HG03558 (cell line): Measurements from ENCODE around the gene SLC31A1.
A peak's percentile ranks its signal among the peaks of the same experiment; 100 is the strongest.
"Not testable (repeated sequence)": the region's sequence is repeated elsewhere in the genome, so short reads cannot be mapped to it uniquely, and the experiment has no call there.

Experiments used
- ATAC-seq: cut with Tn5 transposase; IDR thresholded peaks from one replicate; pipeline ENCODE4 v1.9.1; 2021; ENCODE audit warnings: moderate number of reproducible peaks; ENCODE audit not compliant: unreplicated experiment; ENCODE audit errors: extremely low read depth

The SLC31A1 gene

DNA sequence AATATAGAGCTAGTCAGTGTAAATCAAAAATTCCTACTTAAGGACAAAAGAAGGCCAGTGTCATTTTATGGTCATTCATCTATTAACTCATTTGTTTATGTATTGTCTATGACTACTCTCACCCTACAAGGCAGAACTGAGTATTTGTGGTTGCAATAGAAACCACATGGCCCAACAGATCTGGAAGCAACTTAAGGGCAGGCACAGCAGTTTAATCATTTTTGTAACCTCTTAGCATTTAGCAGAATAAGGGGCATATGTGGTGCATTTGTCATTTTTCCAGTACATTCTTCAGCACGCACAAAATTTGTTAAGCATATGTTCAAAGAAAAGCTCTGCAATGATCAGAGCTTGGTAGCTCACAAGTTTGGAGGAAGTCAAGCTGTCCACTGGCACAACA lies 1.4 kb upstream of the SLC31A1 start:
- ATAC-seq, result peak; percentile 40

DNA sequence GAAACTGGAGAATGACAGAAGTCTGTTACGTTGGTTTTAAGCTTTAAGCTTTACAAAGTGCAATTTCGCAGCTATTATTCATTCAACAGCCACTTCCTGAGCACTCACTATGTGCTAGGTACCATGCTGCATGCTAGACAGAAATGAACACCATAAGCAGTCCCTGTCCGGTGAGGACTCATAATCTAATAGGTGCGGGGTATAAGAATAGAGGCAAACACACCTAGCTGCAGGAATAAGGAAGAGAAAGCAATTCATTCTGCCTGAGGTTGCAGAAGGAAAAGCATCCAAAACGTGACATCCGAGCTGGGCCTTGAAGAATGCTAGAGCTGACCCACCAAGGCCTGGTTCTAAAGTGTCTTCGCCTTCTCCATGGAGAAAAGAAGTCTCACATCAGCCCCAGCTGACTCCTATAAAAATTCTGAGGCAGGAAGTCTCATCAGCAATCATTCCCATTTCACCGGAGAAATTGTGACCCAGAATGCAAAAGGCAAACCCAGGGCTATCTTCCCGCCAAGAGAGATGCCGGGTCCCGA lies 809 bp upstream of the SLC31A1 start:
- no peak for ATAC-seq

DNA sequence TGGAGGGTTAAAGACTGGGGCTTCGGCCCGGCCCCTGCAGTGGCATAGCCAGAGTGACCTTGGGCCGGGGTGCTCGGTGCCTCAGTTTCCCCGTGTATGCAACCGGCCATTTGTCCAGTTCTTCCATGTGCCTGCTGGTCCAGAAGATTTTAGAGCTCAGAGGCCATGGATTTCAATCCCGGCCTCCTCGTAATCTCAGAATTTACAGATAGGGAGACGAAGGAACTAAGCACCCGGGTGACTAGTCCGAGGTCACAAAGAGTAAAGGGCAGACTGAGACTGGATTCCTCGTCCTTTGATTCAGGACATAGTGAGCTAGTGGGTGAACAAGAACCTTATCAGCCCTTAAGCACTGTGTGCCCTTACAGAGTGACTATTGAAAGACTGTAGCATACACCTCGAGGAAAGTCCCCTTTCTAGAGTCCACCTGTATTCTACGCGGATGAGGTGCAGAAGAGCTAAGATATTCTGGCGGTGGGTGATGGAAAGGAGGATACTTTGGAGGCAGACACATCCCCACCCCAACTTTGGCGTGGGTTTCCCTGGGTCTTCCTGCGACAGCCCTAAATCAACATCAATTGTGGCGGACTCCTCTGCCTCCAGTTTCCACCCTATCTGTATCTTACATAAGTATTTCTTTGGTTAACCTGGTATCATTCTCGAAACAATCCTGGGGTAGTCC lies 597 bp downstream of the SLC31A1 start:
- ATAC-seq, result no peak

DNA sequence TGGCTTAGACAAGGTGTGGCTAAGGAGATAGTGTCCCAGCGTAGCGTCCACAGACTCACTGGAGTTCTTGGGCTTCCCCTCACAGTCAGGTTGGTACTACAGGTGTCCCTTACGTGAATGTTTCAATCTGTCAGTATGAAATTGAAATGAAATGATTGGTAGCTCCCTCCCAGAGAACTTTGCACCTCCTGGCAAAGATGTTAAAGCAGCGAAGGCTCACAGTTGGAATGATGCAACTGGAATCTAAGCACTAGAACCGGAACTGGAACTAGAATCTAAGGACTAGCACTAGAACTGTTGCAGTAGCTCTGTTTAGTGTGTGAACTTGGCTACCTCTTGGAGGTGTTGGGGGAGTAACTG lies 1.1 kb downstream of the SLC31A1 start:
- ATAC-seq, result no peak

DNA sequence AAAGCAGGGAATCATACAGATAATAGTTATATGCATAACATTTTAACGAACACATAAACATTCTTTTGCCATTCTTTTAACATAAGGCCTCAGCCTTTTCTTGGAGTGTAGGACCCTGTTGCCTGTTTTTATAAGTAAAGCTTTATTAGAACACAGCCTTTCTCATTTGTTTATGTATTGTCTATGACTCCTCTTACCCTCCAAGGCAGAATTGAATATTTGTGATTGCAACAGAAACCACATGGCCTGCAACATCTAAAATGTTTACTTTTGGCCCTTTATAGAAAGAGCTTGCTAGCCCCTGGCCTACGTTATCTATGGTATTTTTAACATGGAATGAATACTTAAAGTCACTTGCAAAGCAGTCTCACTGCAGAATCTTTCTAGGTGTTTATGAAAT lies 2.6 kb downstream of the SLC31A1 start:
- ATAC-seq, result no peak

DNA sequence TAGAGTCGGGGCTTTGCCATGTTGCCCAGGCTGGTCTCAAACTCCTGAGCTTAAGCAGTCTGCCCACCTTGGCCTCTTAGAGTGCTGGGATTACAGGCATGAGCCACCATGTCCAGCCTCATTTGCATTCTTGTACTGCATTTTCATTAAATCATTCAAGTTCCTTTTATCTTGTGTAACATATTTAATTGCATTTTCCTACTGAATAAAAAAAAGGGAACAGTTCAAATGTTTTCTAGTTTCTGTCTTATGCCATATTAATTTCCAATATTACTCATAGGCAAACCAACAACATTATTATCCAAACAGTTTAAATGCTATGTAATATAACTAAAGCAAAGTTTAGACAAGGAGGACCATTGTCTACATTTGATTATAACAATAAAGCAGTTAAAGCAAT lies 6.1 kb downstream of the SLC31A1 start:
- ATAC-seq, result no peak

DNA sequence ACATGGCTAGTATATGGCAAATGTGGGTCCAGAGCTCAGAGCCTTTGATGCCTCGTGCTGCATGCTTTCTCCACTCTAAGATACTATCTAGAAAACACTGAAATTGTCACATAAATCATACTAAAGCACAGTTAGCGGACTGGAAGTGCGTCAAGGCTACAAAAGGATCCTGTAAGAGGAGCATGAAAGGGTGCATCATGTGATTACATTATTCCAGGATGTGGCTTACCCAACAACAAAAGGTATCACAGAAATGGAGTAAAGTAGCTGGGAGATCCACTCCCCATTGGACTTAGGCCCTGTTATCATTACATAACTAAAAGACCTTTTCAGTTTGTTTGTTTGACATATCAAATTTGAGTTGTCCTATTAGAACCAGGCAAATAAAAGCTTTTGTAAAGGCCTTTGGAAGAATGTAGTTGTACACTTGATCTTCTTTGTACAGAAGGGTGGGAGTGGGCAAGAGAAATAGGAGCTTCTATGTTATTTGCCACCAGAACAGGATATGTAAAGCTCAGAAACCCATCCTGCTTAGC lies 6.9 kb downstream of the SLC31A1 start:
- ATAC-seq, result no peak

DNA sequence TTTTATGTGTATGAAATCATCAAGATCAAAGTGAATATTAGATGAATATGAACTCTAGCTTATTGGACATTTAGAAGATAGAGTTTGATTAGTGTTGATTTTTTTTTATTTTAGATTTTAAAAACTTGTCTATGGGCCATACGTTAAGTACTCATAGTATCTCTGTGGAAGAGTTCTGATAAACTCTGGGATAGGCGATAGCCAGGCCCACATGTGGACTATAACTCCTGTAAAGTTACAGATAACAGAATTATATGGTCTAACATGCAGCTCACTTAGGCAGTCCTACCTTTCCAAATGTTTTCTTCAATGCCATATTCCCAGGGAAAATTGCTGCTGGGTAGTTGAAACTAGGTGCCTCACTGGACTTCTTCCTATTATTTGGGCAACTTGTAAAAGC lies 10.4 kb downstream of the SLC31A1 start:
- ATAC-seq, result no peak

DNA sequence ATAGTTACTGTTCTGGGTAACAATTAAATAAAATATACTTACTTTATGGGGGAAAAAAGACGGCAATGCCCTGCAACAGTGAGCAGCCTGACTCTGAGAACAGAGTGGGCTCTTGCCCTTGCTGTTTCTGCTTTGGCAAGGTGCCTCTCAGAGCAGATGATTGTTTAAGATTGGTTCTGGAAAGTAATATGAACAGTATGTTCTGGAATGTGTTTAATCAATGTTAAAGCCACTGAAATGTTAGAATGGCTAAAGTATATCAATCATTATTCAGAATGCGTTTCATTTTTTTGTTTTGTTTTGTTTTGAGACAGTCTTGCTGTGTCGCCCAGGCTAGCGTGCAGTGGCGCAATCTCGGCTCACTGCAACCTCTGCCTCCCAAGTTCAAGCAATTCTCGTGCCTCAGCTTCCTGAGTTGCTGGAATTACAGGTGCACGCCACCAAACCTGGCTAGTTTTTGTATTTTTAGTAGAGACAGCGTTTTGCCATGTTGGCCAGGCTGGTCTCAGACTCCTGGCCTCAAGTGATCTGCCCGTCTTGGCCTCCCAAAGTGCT lies 14.4 kb downstream of the SLC31A1 start:
- not testable (repeated sequence) for ATAC-seq

DNA sequence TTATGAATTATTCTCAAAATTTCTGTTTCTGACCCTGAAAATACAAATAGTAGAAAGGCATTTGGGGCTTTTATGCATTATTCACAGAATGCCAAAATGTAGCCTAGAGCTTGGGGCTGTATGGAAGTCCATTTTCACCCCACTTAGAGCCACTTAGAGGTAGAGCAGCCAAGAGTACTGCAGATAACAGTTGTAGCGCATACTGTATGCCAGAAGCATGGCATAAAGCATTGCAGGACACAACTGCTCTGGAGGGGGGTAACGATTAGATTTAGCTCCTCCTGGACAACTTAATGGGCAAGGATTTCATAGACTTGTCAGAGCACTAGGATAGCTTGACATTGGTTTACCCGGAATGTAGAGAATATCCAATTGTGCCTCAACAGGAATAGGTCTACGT lies 15.7 kb downstream of the SLC31A1 start:
- no peak for ATAC-seq

DNA sequence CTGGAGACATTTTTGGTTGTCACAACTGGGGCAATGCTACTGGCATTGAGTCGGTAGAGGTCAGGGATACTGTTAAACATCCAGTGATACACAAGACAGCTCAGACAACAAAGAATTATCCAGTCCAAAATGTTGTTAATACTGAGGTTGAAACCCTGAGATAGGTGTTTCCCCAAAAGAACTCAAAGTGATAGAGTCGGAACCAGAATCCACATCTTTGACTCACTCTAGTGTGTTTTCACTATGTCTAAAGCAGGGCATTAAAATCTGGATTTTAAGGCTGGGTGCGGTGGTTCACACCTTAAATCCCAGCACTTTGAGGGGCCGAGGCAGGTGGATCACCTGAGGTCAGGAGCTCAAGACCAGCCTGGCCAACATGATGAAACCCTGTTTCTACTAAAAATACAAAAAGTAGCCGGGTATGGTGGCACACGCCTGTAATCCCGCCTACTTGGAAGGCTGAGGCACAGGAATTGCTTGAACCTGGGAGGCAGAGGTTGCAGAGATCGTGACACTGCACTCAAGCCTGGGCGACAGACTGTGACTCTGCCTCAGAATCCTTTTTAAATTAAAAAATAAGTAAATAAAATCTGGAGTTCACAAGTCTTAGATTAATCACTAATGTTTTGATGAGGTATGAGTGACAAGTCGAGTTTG lies 17.0 kb downstream of the SLC31A1 start:
- no peak for ATAC-seq

DNA sequence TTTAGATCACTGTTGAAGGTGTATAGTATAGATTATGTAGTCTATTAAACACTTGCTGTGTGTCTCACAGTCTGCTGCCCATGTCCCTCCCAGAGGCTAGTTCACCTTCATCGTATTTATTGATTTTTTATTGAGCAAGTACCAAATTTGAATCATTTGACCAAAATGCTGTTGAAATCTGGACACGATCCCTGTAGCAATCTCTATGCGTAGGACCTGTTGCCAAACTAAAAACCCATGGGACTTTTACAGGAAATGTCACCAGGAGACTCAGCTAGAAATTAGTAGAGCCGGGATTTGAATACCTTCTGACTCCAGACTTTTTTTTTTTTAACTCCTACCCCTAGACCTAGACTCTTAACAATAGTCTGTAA lies 17.5 kb downstream of the SLC31A1 start:
- no peak for ATAC-seq

DNA sequence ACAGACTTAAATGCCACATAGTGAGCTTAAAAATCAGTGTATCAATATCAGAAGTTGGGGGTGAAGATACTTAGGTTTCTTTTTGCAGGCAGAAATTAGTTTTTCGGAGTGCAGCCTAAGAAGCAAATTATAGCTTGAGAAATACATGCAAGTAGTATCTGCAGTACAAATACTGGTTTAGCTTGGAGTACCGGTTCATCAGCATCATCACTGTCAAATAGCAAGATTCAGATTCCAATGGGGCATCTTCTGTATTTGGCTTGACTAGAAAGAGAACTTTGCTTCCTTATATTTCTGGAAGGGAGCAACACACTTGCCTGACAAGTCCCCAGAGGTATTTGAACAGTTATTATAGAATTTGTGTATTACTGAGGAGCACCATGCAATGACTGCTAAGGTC lies 19.8 kb downstream of the SLC31A1 start:
- no peak for ATAC-seq

DNA sequence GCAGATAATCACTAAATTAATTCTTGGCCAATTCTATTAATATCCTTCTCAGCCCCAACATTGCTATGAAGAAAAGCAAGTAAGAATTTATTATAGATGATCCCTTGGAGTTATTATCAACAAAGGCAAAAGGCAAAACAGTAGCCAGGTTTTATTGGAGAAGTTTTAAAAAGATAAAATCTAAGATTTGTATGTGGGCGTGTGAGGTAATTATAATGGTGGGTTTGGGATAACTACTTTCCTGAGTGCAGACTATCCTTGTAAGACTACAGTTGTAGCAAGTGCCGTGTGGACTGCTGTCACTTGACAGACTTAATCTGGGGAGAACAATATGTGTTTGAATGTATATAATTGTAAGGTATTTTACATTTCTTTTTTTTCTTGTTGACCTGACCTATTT lies 23.2 kb downstream of the SLC31A1 start:
- no peak for ATAC-seq

DNA sequence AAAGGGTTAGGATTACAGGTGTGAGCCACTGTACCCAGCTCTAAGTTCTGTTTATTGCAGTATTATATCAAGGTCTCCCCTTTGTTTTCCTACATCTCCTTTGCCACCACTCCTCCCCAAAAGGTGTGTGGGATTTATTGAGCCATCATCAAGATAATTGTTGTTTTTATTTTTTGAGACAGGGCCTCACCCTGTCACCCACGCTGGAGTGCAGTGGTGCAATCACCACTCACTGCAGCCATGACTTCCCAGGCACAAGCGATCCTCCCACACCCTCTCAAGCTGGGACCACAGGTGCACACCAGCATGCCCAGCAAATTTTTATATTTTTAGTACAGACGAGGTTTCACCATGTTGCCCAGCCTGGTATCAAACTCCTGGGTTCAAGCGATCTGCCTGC lies 24.6 kb downstream of the SLC31A1 start:
- no peak for ATAC-seq

DNA sequence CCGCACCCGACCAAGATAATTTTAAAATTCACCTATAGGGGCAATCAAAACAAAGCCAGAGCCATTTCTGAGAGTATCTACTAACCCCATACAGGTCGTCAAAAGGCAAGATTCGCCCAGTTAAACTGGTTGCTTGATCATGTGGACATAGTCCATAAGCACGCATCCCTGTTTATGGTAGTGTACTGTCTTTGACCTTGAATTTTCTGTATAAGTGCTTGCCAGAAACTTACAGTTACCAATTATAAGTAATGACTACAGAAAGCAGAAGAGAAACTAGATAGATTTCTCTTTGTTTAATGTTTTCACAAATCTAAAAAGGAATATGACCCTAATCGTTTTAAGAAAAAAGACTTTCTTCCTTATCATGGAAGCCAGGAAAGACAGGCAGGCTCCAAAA lies 25.6 kb downstream of the SLC31A1 start:
- ATAC-seq, result no peak

DNA sequence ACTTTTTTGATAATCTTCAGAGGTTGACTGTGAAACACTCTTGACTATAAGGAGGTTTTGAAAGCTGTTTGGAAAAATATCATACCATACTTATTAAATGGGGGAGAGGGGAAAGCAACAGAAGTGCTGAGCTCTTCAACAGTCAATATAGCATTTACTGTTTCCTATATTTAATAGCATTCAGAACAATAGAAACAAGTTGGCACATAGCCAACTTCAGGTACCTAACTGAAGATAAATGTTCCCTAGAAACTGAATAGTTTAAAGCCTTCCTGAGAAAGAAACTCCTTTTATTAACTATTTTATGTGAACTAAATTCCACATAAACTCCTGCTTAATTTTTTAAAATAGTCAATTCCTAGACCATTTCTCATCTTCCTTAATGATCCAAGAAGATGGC lies 26.3 kb downstream of the SLC31A1 start:
- ATAC-seq, result no peak

DNA sequence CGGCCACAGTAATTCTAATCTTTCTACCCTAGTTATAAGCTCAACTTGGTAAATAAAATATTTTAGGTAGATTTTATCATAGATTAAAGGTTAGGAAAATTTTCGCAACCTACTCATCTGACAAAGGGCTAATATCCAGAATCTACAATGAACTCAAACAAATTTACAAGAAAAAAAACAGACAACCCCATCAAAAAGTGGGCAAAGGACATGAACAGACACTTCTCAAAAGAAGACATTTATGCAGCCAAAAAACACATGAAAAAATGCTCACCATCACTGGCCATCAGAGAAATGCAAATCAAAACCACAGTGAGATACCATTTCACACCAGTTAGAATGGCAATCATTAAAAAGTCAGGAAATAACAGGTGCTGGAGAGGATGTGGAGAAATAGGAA lies 28.3 kb downstream of the SLC31A1 start:
- ATAC-seq, result not testable (repeated sequence)

DNA sequence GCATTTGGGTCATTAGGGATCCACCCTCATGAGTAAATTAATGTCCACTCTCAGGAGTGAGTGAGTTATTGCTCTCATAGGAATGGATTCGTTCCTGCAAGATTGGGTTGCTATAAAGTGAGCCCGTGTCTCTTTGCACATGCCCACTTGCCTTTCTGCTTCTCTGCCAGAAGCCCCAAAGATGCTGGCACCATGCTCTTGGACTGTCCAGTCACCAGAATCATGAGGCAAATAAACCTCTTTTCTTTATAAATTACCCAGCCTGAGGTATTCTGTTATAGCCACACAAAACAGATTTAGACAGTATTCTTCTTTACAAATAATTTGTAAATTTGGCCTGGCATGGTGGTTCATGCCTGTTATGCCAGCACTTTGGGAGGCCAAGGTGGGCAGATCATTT lies 29.5 kb downstream of the SLC31A1 start:
- no peak for ATAC-seq

DNA sequence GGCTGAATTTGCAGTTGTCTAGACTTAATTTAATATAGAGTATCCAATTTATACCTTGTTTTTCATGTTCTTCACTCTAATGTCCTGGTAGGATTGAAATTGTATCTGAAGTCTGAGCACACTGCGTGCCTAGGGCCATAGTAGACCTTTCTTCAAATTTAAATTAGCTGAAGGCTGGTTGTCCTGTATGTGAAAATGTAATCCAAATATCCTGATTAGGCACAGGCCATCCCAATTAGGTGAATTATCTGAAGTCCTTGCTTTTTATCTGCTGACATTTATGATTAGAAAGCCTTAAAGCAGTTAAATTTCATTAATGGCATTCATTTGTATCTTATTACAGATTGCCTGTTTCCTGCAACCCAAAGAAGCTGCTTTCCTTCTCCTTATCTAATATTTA lies 33.6 kb downstream of the SLC31A1 start:
- ATAC-seq, result no peak

DNA sequence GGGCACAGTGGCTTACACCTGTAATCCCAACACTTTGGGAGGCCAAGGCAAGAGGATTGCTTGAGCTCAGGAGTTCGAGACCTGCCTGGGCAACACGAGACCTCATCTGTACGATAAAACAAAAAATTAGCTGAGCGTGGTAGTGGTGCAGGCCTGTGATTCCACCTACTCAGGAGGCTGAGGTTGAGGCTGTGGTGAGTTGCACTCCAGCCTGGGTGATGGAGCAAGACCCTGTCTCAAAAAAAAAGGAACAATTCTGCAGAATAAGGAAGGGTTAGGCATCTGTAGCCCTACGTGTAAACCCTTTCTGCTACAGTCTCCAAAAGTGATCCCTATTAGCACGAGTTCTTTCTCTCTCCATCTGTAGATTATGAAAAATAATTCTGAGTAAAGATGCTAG lies 34.1 kb downstream of the SLC31A1 start:
- no peak for ATAC-seq

DNA sequence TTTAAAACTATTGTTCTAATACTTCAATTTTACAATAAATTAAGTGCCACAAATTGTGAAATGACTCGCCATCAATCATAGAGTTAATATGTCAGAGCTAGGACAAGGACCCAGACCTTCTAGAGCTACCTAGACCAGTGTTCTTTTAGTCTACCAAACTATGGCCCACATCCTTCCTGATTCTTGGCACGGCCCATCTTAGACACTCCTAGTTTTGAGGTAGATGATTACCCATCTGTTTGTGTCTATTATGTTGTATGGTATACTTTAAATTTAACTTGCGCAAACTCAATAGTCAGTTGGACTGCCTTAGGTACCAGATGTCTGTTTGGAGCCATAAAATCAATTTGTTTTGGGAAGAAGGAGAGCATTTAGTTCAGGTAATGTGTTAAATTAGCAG lies 36.5 kb downstream of the SLC31A1 start:
- ATAC-seq, result no peak
